GM18517 (cell line): ENCODE data around the gene RAVER1.
"Not testable (repeated sequence)": the region's sequence is repeated elsewhere in the genome, so short reads cannot be mapped to it uniquely, and the experiment has no call there.

Source experiments
- ATAC-seq: cut with Tn5 transposase; IDR thresholded peaks from one replicate; pipeline ENCODE4 v1.9.1; 2021; ENCODE audit warnings: mild to moderate bottlenecking, moderate library complexity; ENCODE audit not compliant: unreplicated experiment

The RAVER1 gene, protein sequence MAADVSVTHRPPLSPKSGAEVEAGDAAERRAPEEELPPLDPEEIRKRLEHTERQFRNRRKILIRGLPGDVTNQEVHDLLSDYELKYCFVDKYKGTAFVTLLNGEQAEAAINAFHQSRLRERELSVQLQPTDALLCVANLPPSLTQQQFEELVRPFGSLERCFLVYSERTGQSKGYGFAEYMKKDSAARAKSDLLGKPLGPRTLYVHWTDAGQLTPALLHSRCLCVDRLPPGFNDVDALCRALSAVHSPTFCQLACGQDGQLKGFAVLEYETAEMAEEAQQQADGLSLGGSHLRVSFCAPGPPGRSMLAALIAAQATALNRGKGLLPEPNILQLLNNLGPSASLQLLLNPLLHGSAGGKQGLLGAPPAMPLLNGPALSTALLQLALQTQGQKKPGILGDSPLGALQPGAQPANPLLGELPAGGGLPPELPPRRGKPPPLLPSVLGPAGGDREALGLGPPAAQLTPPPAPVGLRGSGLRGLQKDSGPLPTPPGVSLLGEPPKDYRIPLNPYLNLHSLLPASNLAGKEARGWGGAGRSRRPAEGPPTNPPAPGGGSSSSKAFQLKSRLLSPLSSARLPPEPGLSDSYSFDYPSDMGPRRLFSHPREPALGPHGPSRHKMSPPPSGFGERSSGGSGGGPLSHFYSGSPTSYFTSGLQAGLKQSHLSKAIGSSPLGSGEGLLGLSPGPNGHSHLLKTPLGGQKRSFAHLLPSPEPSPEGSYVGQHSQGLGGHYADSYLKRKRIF

DNA sequence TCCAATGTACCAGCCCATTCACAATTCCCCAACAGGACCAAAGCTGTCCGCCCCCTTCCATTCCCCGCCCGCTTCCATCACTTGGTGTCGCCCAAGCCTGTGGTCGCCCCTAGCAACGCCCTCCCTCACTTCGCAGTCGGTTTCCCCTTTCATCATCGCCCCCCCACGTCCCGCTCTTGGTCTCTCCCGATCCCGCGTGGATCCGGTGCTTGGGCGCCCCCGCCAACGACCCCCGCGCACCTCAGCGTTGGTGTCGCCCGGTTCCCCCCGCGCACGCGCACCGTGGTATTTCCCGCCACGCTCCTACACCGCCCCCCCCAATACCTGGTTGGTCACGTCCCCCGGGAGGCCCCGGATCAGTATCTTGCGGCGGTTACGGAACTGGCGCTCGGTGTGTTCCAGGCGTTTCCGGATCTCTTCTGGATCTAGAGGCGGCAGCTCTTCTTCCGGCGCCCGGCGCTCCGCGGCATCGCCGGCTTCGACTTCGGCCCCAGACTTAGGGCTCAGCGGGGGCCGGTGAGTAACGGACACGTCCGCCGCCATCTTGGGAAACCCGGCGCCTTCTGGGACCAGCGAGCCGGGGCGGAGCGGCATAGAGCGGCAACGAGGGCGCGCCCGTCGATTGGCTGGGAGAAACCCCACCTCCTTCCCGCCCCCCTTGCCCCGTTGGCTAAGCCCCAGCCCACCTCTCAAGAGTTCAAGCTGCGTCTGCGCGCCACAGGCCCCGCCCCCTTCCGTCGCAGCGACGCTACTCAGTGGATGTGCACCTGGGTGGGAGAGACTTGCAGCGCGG is at the start of gene RAVER1:
RAVER1 (minus strand) TSS at position 565 of the 793 bp plus-strand sequence; CDS start at position 543, 22 bp downstream.
- ATAC-seq, result peak; percentile 69

DNA sequence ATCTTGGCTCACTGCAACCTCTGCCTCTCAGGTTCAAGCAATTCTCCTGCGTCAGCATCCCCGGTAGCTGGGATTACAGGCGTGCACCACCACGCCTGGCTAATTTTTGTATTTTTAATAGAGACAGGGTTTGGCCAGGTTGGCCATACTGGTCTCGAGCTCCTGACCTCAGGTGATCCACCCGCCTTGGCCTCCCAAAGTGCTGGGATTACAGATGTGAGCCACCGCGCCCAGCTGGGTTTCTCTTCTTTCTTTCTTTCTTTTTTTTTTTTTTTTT is 49.8 kb upstream of the RAVER1 start:
- ATAC-seq, result not testable (repeated sequence)

DNA sequence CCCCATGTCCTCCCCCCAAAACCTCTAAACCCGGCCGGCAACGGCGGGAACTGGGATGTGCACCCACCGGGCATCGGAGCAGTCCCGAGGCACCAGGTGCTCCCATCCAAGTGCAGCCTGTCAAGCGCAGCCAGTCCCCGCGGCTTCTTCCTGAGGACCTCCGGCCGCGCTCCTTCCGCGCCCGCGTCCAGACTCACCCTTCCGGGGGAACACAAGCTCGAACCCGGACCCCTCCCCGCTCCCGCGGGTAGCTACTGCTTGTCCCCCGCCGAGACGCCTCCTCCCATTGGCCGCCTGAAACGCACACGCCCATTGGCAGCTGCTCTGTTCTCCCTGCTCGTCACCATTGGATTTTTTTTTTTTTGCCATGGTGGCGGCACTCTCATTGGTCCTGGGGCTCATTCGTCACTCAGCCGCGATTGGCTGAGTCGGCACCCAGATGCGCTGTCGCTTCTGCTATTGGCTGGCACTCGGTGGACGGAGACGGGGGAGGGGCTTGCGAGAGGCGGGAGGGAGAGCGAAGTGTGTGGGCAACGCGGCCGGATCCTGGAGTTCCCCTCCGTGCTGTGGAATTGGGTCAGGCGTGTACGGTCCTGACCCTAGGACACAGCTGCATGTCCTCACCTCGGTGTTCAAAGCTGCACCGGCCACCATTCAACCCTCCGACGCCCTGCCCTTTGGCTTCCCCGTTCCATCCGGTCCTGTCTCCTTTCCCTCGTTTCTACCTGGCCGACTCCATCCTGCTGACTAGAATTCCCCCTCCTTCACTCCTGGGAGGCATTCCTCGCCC is 47.2 kb upstream of the RAVER1 start, which contains the start of gene TYK2:
TYK2 (minus strand) TSS at position 260 of the 790 bp plus-strand sequence. CDS start 2,166 bp downstream, outside the sequence.
- ATAC-seq, result peak; percentile 88

DNA sequence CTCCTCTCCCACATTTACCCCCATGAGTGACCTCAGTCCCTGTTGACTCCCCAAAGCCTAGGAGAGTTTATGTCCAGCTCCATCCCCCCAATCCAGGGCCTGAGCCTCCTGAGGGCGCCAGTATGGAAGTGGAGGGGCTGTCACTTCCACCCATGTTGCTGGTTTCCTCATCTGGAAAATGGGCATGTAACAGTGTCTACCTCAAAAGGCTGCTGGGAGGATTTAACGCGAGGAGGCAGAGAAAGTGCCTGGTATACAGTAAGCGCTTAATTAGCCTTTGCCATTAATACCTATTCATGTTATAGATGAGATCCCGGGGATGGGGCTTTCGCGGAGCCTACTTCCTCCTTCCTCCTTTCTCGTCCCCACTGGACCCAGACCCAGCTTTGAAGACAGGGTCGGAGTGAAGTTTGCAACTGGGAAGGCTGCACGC is 46.6 kb upstream of the RAVER1 start:
- ATAC-seq, result peak; percentile 5

GRCh38 chr19:10378124-10378523 is 44.8 kb upstream of the RAVER1 start:
- ATAC-seq, result no peak

DNA sequence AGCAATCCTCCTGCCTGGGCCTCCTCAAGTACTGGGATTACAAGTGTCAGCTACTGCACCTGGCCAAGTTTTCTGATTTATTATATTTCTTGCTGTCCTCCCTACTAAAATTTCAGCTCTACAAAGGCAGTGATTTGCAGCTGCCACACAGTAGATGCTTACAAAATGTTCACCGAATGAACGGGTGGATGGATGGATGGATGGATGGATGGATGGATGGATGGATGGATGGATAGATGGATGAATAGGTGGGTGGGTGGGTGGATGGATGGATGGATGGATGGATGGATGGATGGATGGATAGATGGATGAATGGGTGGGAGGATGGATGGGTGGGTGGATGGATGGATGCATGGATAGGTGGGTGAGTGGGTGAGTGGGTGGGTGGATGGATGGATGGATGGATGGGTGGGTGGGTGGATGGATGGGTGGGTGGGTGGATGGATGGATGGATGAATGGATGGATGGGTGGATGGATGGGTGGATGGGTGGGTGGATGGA is 43.9 kb upstream of the RAVER1 start:
- ATAC-seq, result not testable (repeated sequence)

DNA sequence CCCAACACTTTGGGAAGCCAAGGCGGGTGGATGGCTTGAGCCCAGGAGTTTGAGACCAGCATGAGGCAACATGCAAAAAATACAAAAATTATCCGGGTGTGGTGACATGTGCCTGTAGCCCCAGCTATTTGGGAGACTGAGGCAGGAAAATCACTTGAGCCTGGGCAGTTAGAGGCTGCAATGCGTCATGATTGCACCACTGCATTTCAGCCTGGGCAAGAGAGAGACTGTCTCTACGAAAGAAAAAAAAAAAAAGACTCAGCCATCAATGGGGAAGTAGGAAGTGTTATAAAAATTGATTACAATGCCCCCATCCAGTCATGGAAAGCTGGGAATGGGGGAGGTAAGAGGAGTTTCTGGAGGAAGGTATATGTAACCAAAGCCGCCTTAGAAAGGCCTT is 41.6 kb upstream of the RAVER1 start:
- ATAC-seq, result no peak

- no peak for ATAC-seq
These were observed 39.4 kb upstream of the RAVER1 start for GRCh38 chr19:10372690-10373089.

GRCh38 chr19:10368101-10368803 is 34.9 kb upstream of the RAVER1 start:
- ATAC-seq, result no peak

GRCh38 chr19:10366950-10367512 is 33.7 kb upstream of the RAVER1 start:
- not testable (repeated sequence) for ATAC-seq

DNA sequence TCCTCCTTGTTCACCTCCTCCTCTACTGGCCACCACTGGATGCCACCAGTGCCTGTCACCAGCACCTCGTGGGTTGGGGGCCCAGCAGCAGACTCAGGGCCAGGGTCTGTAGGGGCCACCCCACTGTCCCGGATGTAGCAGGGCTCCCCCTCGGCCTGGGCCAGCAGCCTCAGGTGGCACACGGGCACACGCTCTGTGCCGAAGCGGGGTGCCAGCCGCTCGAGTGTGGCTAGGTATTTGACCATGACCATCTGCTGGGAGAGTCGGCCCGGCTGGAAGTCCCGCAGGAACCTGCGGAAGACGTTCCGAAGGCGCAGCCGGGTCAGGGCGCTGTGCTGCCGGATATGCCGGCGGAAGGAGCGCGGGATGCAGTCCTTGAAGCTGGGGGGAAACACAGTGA is 32.2 kb upstream of the RAVER1 start:
- ATAC-seq, result no peak

DNA sequence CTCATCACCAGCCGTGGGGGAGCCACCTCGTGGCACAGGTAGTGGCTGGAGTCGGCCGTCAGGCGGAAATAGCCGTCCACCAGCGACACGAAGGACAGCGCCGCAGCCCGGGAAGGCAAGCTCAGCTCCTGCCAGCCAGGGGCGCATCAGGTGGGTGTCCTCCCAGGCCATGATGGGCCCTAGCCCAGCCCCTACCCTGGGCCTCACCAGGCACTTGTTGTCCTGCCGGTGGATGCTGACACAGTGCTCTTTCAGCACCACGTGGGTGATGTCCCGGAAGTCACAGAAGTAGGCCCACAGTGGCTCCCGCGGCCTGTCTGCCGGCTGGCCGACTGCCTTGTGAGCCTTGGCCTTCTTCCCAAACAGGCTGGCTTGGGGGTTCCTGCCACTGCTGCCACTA is 31.3 kb upstream of the RAVER1 start:
- ATAC-seq, result no peak

DNA sequence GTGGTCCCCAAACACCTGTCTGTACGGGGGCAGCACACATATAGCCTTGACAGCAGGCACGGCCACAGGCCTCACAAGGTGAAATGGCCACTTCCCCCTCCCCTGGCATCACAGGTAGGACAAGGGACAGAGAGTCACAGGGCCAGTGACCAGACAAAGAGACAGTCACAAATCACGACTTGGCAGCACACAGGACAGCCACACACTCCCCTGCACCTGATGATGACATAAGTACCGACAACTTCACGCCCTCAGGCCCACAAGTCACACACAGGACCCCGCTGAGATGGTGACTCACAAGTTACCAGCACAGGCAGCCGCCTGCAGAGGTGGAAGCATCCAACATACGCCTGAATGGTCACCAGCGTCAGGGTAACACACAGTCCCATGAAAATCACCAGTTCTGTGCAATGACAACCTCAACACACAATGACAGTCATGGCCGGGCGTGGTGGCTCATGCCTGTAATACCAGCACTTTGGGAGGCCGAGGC is 30.5 kb upstream of the RAVER1 start:
- ATAC-seq, result no peak

GRCh38 chr19:10362259-10362658 is 28.9 kb upstream of the RAVER1 start:
- no peak for ATAC-seq

DNA sequence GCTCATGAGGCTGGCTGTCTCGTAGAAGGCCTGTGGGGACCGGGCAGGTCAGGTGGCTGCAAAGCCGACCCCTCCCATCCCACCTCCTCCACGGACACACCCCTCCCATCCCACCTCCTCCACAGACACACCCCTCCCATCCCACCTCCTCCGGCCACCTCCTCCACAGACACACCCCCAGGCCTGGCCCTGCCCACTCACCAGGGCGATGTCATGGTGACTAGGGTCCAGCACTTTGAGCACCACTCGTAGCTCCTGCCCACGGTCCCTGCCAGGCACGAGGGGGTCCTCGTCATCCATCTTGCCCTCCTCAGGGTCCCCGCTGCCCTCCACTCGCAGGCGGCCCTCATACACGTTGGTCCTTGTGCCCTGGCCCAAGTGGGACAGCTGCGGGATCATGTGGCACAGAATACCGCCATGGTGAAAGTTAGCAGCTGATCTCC is 28.3 kb upstream of the RAVER1 start:
- no peak for ATAC-seq

GRCh38 chr19:10356431-10356830 is 23.1 kb upstream of the RAVER1 start:
- no peak for ATAC-seq

DNA sequence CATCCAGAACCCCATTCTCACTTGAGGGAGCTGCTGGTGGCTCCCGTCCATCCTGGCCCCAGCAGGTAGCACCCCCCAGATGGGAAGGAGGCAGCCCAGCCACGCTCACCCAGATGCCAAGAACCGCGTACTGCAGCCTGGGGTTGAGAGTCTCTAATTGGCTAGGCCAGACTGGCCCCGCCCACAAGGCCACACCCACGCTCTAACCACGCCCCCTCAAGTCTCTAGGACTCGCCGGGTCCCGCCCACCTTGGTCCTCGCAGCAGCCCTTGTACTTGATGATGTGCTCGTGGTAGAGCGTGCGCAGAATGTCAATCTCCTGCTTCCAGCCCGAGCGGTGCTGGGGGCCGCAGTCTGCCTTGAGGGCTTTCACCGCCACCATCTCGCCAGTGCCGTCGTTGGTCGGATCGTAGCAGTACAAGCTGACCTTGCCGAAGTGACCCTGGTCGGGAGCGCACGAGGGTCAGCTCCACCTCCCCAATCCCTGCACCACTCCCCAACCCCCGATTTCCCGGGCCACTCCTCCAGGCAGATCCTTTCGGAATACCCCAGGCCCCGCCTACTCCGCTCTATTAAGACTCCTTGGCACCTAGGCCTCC is 20.6 kb upstream of the RAVER1 start:
- ATAC-seq, result no peak

DNA sequence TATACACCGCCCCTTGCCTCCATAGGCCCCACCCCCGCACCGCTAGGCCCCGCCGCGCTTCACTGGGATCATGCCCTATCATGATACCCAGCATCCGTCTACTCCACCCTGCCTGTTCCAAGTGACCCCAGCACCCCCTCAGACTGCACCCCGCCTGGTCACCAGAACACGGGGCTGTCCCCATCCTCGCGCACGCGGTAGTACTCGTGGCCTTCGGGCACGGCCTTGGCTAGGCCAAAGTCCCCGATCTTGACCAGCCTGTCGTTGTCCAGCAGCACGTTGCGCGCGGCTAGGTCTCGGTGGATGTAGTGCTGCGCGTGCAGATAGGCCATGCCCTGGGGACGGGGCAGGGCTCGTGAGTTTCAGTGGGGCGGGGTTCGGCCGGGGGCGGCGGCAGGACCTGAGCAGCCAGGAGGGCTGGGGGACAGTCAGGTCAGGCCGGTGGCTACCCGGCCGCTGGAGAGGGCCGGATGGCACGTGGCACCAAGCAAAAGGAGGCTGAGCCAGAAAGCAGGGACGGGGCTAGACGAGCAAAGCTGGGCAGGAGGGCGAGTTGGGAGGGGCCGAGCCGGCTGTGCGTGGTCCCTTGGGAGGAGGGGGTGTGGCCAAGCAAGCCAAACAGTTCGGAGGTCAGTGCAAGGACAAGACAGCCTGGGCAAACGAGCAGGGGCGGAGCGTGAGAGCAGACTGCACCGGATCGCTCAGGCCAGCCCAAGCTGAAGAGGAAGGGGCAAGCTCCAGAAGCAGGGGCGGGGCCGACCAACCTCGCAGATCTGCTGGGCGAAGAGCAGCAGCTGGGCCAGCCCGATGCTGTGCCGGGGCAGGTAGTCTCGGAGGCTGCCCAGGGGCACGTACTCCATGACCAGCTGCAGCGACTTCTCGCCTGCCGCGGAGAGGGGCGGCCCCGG is 19.7 kb upstream of the RAVER1 start:
- ATAC-seq, result no peak
